Measurements from ENCODE around the gene EMILIN2.

DNA sequence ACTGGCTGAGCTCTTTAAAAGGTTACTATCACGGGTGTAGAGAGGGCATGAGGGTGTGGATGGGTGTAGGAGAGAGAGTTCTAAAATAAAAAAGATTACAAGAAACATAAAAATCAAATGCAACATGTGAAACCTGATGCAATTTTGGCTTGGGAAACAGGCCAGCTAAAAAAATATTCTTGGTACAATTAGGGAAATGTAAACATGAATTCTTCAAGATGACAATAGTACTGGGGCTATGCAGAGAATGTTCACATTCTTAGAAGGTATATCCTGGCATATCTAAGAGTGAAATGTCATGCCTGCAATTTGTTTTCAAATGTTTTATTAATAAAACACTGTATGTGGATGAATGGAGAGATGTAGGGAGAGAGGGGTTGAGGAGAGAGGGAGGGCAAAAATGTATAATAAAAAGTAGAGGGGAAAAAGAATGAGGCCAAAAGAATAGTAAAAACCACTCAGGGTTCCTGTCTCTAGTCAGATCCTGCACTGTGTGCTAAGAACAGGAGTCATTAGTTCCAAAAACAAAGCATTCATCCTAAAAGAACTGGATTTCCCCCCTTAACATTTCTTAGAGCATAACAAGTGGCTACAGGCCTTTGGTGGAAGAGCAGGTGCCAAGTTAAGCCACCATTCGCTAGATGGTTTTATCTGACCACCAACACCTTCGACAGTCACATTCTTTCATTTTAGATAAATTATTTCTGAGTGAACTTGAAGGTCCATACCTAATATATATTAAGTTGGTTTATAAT, 88.8 kb downstream of the EMILIN2 start:
- TF ChIP-seq, protein P1, sequence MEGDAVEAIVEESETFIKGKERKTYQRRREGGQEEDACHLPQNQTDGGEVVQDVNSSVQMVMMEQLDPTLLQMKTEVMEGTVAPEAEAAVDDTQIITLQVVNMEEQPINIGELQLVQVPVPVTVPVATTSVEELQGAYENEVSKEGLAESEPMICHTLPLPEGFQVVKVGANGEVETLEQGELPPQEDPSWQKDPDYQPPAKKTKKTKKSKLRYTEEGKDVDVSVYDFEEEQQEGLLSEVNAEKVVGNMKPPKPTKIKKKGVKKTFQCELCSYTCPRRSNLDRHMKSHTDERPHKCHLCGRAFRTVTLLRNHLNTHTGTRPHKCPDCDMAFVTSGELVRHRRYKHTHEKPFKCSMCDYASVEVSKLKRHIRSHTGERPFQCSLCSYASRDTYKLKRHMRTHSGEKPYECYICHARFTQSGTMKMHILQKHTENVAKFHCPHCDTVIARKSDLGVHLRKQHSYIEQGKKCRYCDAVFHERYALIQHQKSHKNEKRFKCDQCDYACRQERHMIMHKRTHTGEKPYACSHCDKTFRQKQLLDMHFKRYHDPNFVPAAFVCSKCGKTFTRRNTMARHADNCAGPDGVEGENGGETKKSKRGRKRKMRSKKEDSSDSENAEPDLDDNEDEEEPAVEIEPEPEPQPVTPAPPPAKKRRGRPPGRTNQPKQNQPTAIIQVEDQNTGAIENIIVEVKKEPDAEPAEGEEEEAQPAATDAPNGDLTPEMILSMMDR (IDR thresholded peaks at IDR 0.05; ENCODE audit: low read length) = no peak
- no peak for TF ChIP-seq EZH2 (IDR thresholded peaks at IDR 0.05; ENCODE audit: borderline replicate concordance, low read length)

All from OCI-LY1 (cell line).